HG03558 (cell line): Measurements from ENCODE around the gene ZBTB46.

Experiments
- ATAC-seq: cut with Tn5 transposase; IDR thresholded peaks from one replicate; pipeline ENCODE4 v1.9.1; 2021; ENCODE audit warnings: moderate number of reproducible peaks; ENCODE audit not compliant: unreplicated experiment; ENCODE audit errors: extremely low read depth

ZBTB46 gene

GRCh38 chr20:63771046-63771707 is 59.9 kb downstream of the ZBTB46 start:
- no peak for ATAC-seq

- ATAC-seq = no peak
Measured at GRCh38 chr20:63769891-63770474, 61.1 kb downstream of the ZBTB46 start.

- no peak for ATAC-seq
Measured at GRCh38 chr20:63768591-63769515, 62.2 kb downstream of the ZBTB46 start.

- ATAC-seq = no peak
Measured at GRCh38 chr20:63767886-63768285, 63.2 kb downstream of the ZBTB46 start.

GRCh38 chr20:63767456-63767855 is 63.6 kb downstream of the ZBTB46 start:
- no peak for ATAC-seq

GRCh38 chr20:63766695-63767426 is 64.2 kb downstream of the ZBTB46 start:
- ATAC-seq = no peak

GRCh38 chr20:63765902-63766301 is 65.2 kb downstream of the ZBTB46 start:
- ATAC-seq = no peak

- no peak for ATAC-seq
Measured at GRCh38 chr20:63765082-63765873, 65.8 kb downstream of the ZBTB46 start.

GRCh38 chr20:63759377-63759901 is 71.6 kb downstream of the ZBTB46 start:
- no peak for ATAC-seq

GRCh38 chr20:63758152-63758551 is 72.9 kb downstream of the ZBTB46 start:
- ATAC-seq = no peak

GRCh38 chr20:63756648-63756991 is 74.4 kb downstream of the ZBTB46 start:
- ATAC-seq = no peak

GRCh38 chr20:63755933-63756647 is 75.0 kb downstream of the ZBTB46 start:
- no peak for ATAC-seq

- ATAC-seq = no peak
Measured at GRCh38 chr20:63754008-63754407, 77.1 kb downstream of the ZBTB46 start.

GRCh38 chr20:63753381-63753780 is 77.7 kb downstream of the ZBTB46 start:
- ATAC-seq = no peak

GRCh38 chr20:63752411-63753101 is 78.5 kb downstream of the ZBTB46 start:
- ATAC-seq = no peak

- no peak for ATAC-seq
Measured at GRCh38 chr20:63751471-63752271, 79.4 kb downstream of the ZBTB46 start.

- ATAC-seq = no peak
Measured at GRCh38 chr20:63750807-63751470, 80.1 kb downstream of the ZBTB46 start.
